Memory B cell (primary cell): ENCODE measurements around the gene EPS8L3.
"Not testable (repeated sequence)": the region's sequence is repeated elsewhere in the genome, so short reads cannot be mapped to it uniquely, and the experiment has no call there.

Experiments used
- ATAC-seq: fragments of 150-1000 bp; cut with Tn5 transposase; 2 replicates; pipeline ENCODE4 v1.10.0; 2021; ENCODE audit warnings: low read depth, mild to moderate bottlenecking, moderate library complexity
- DNase-seq, 2 donors: peaks; one replicate each; pipeline ENCODE4 v3.0.0; 2022; ENCODE audit warnings: low spot score in 2 of 2
- H3K27ac Mint-ChIP-seq: one replicate; pipeline ENCODE4 v1.8.0; 2022; ENCODE audit warnings: mild to moderate bottlenecking, moderate library complexity, mixed read lengths
- H3K27me3 Mint-ChIP-seq: one replicate; pipeline ENCODE4 v1.8.0; 2022; ENCODE audit warnings: mixed read lengths
- H3K36me3 Mint-ChIP-seq: one replicate; pipeline ENCODE4 v1.8.0; 2022; ENCODE audit warnings: mild to moderate bottlenecking, mixed read lengths
- H3K4me1 Mint-ChIP-seq: one replicate; pipeline ENCODE4 v1.8.0; 2022; ENCODE audit warnings: mixed read lengths
- H3K4me3 Mint-ChIP-seq: one replicate; pipeline ENCODE4 v1.8.0; 2022; ENCODE audit warnings: mild to moderate bottlenecking, moderate library complexity, mixed read lengths
- H3K9me3 Mint-ChIP-seq: one replicate; pipeline ENCODE4 v1.8.0; 2022; ENCODE audit warnings: mixed read lengths

EPS8L3 gene

DNA sequence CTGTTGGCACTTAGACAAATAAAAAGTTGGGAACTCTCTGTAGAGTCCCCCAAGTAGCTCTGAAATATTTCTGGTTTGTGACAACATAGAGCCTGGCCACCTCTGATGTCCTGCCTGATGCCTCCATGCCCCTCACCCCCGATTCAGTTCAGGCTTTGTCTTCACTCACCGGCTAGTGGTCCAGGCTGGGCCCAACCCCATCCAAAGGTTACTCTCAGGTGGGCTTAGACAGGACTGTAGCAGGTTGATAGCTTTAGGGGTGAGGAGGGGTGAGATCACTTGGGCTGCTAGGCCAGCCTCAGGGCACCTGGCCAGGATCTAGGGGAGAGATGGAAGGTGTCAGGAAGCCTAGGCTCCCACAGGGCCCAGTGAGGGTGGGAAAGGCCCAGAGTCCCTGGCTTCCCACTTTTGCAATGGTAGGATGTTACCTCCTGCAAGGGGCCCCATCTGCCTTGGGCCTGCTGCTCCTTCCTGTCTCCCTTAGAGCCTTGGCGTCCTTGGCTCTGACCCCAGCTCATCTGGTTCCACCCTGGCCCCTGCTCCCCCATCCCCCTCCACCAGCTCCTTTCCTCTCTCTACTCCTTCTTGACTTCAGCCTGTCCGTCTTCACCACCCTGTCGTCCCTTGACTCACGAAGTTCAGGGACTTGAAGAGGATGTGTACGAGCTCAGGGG is 6.7 kb downstream of the EPS8L3 start:
- no peak overlapping the region for H3K4me3 Mint-ChIP-seq
- no peak for DNase-seq
- H3K36me3 Mint-ChIP-seq, result no peaks in the 10 kb centered on the region
- H3K4me1 Mint-ChIP-seq, result no peaks in the 10 kb centered on the region
- H3K27ac Mint-ChIP-seq, result no peak overlapping the region
- H3K9me3 Mint-ChIP-seq, result no peaks in the 10 kb centered on the region
- peaks cover 8% of the 10 kb centered on the region for H3K27me3 Mint-ChIP-seq
- no peak for ATAC-seq

DNA sequence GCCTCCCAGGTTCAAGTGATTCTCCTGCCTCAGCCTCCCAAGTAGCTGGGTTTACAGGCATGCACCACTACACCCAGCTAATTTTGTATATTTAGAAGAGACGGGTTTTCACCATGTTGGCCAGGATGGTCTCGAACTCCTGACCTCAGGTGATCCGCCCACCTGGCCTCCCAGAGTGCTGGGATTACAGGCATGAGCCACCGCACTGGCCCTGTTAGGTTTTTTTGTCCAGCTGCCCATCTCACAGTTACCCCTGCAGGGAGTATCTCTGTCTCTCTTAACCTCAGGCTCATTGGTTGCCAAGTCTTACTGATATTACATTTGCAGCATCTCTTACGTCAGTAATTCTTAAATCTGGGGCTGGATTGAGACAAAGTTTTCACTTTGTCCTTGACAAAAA is 7.4 kb downstream of the EPS8L3 start:
- not testable (repeated sequence) for H3K27ac Mint-ChIP-seq, H3K36me3 Mint-ChIP-seq, H3K4me3 Mint-ChIP-seq, DNase-seq, ATAC-seq, H3K9me3 Mint-ChIP-seq, H3K4me1 Mint-ChIP-seq
- peaks cover 12% of the 10 kb centered on the region for H3K27me3 Mint-ChIP-seq

DNA sequence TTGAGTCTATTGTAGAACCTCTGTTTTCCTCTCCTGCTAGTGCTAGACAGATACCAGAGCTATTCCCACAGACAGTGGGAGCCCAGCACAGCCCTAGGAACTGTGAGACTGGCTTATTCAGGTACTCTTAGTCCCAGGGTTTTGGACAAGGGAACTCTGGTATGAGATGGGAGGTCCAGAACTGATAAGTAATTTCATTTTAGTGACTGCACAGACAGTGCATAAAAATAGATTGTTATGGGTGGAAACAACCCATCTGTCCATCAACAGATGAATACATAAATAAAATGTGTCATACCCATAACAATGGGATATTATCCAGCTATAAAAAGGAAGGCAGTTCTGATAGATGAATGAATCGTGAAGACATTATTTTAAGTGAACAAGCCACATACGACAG is 9.0 kb downstream of the EPS8L3 start:
- H3K4me3 Mint-ChIP-seq, result no peak overlapping the region
- peaks cover 13% of the 10 kb centered on the region for H3K27me3 Mint-ChIP-seq
- no peaks in the 10 kb centered on the region for H3K36me3 Mint-ChIP-seq
- no peaks in the 10 kb centered on the region for H3K4me1 Mint-ChIP-seq
- H3K27ac Mint-ChIP-seq, result no peak overlapping the region
- H3K9me3 Mint-ChIP-seq, result no peaks in the 10 kb centered on the region
- DNase-seq (no peak), ATAC-seq (no peak)

DNA sequence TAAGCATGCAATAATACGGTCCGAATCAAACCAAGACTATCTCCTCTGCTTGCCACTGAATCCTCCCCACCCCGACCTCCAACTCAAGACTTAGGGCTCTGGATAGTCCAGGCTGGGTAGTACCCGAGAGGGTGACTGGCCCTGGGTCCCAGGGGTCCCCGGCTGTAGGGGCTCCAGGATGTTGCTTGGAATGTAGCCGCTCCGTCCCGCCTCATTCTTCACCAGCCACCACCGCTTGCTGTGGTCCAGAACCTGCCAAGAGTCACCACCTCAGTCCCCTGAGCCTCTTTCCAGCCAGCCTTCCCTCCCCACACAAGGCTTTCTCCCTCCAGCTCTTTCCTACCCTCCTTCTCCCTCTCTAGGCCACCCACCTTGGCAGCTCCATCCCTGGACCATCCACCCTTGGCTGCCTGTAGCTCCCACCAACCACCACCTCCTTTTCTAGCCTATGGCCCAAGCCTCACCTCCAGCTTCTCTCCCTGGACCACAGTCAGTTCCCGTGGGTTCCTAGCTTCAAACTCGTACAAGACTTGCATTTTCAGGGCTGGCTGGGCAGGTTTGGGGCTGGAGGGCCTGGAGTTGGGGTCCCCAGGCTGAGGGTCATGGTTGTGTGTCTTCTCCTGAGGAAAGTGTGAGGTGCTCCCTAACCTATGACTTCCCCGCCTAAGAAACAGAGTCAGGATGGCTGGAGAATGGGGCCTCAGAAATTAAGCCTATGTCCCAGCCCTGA is 12.0 kb downstream of the EPS8L3 start:
- no peak for DNase-seq
- no peaks in the 10 kb centered on the region for H3K4me1 Mint-ChIP-seq
- no peaks in the 10 kb centered on the region for H3K9me3 Mint-ChIP-seq
- no peak overlapping the region for H3K27ac Mint-ChIP-seq
- H3K4me3 Mint-ChIP-seq, result no peak overlapping the region
- H3K27me3 Mint-ChIP-seq, result peaks cover 19% of the 10 kb centered on the region
- no peaks in the 10 kb centered on the region for H3K36me3 Mint-ChIP-seq
- no peak for ATAC-seq

DNA sequence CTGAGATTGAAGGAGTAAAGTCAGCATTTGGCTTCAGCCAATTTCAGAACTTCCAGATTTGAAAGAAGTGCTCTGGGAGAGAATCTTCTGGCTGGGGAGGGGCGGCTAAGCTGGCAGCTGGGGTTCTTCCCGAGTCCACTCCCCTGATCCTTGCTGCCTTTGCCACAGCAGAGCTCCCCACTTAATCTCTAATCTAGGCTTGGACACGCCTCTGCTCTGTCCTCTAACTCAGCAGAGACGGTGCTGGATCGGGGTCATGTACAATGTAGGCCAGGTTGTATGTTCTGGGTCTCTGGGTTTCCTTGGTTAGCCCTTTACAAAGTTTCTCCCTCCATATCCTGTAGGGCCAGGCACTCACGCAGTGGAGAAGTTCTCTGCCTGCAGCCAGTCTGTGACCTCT is 12.8 kb downstream of the EPS8L3 start:
- ATAC-seq, result no peak
- H3K27me3 Mint-ChIP-seq, result peaks cover 21% of the 10 kb centered on the region
- no peaks in the 10 kb centered on the region for H3K4me1 Mint-ChIP-seq

DNA sequence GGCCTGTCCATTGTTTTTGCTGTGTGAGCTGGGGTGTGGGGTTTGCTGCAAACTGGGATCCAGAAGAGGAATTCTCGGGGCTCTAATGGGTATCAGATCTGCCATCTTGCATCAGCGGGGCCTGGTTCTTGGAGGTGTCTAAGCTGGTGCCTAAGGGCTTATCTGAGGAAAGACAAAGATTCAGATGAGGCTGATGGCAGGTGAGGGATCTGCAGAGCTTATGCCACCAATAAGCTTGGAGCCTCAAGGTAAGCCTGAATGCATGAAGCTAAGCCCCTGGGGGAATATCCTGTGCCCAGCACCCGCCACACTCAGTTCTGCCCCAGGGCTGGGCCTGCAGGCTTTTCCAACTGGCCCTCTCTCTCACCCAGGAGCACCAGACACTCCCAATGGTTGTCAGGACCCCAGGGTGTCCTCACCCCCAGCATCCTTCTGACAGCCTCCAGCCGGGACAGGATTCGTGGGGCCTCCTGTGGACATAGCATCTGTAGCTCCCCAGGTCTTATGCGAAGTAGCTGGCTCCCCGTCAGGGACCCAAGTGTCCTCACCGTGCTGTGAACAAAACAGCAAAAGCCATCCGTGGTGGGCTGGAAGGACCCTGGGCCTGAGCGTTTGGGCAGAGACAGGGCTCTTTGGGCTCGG is 13.4 kb downstream of the EPS8L3 start:
- Mint-ChIP-seq H3K27me3 (peaks cover 21% of the 10 kb centered on the region), H3K9me3 (no peaks in the 10 kb centered on the region), H3K4me1 (no peaks in the 10 kb centered on the region), H3K36me3 (no peaks in the 10 kb centered on the region), H3K27ac (no peak overlapping the region), H3K4me3 (no peak overlapping the region)
- DNase-seq (no peak), ATAC-seq (no peak)

More for the DNA sequence above, 12.8 kb downstream of the EPS8L3 start:
- no peak for DNase-seq
- H3K36me3 Mint-ChIP-seq, result no peaks in the 10 kb centered on the region
- no peaks in the 10 kb centered on the region for H3K9me3 Mint-ChIP-seq
- H3K27ac Mint-ChIP-seq, result no peak overlapping the region
- H3K4me3 Mint-ChIP-seq, result no peak overlapping the region

DNA sequence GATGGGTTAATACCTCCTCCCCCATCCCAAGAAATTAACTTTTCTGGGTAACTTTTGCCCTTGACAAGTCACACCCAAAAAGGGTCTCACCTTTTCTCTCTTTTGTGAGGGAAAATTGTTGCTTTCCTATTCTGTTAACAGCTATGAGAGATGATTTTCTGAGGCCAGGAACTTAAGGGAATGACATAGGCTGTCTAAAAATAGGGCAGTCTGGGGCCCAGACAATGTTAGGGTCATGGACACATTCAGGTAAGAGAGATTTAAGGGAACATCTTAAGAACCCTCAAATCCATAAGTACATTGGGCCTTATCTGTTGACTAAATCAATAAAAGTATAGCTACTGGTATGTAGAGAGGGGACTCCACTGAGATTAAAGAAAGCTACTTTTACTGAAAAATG is 14.5 kb downstream of the EPS8L3 start:
- no peaks in the 10 kb centered on the region for H3K4me1 Mint-ChIP-seq
- H3K36me3 Mint-ChIP-seq, result no peaks in the 10 kb centered on the region
- DNase-seq, result no peak
- ATAC-seq, result no peak
- H3K4me3 Mint-ChIP-seq, result no peak overlapping the region
- no peak overlapping the region for H3K27ac Mint-ChIP-seq
- no peaks in the 10 kb centered on the region for H3K9me3 Mint-ChIP-seq
- H3K27me3 Mint-ChIP-seq, result peaks cover 21% of the 10 kb centered on the region

DNA sequence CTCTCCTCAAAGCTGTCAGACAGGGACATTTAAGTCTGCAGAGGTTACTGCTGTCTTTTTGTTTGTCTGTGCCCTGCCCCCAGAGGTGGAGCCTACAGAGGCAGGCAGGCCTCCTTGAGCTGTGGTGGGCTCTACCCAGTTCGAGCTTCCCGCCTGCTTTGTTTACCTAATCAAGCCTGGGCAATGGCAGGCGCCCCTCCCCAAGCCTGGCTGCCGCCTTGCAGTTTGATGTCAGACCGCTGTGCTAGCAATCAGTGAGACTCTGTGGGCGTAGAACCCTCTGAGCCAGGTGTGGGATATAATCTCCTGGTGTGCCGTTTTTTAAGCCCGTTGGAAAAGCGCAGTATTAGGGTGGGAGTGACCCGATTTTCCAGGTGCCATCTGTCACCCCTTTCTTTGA is 15.4 kb downstream of the EPS8L3 start:
- H3K4me1 Mint-ChIP-seq, ATAC-seq: not testable (repeated sequence)

DNA sequence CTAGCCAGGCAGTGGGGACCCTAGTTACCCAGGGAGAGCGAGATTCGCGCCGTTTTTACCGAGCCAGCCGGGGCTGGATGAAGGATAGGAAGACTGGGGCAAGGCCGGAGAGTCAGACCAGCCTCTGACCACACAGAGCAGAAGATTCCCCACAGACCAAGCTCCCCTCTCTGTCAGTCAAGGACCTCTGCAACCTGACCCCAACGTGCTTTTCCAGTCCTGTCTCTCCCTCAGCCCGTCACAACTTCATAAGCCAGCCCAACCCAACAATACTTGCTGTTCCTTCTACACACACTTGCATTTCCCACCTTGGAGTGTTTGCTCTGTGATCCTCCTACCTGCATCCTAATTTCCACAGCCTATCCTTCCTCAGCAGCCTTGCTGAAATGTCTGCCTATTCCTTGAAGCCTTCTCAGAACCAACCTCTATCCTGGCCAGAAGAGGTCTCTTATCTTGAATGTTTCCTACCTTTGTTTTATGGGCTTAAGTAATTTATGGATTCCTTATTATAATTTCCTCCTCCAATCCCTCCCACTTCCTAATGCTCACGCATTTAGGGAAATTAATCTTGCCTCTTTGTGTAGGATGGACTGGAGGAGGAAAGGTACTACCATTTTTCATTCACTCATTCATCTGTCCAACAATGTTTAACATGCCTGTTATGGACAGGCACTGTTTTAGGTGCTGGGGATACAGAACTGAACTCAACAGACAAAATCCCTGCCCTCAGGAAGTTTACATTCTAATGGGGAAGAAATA is 22.9 kb downstream of the EPS8L3 start, which contains the start of gene GSTM3:
Gene GSTM3, minus strand, starts transcription at position 424 of the 759 bp plus-strand sequence. CDS start 751 bp downstream, outside the sequence.
- H3K4me3 Mint-ChIP-seq, result peak within 1 kb of the TSS; percentile 81
- peaks cover 7% of the 10 kb centered on the region for H3K4me1 Mint-ChIP-seq
- no peaks in the 10 kb centered on the region for H3K9me3 Mint-ChIP-seq
- H3K36me3 Mint-ChIP-seq, result no peaks in the 10 kb centered on the region
- no peak within 1 kb of the TSS for H3K27ac Mint-ChIP-seq
- DNase-seq, result no peak
- H3K27me3 Mint-ChIP-seq, result peaks cover 16% of the 10 kb centered on the region
- peak; percentile 19 for ATAC-seq

More for the DNA sequence above, 15.4 kb downstream of the EPS8L3 start:
- not testable (repeated sequence) for H3K9me3 Mint-ChIP-seq, H3K27ac Mint-ChIP-seq, H3K36me3 Mint-ChIP-seq, DNase-seq, H3K4me3 Mint-ChIP-seq
- peaks cover 21% of the 10 kb centered on the region for H3K27me3 Mint-ChIP-seq

DNA sequence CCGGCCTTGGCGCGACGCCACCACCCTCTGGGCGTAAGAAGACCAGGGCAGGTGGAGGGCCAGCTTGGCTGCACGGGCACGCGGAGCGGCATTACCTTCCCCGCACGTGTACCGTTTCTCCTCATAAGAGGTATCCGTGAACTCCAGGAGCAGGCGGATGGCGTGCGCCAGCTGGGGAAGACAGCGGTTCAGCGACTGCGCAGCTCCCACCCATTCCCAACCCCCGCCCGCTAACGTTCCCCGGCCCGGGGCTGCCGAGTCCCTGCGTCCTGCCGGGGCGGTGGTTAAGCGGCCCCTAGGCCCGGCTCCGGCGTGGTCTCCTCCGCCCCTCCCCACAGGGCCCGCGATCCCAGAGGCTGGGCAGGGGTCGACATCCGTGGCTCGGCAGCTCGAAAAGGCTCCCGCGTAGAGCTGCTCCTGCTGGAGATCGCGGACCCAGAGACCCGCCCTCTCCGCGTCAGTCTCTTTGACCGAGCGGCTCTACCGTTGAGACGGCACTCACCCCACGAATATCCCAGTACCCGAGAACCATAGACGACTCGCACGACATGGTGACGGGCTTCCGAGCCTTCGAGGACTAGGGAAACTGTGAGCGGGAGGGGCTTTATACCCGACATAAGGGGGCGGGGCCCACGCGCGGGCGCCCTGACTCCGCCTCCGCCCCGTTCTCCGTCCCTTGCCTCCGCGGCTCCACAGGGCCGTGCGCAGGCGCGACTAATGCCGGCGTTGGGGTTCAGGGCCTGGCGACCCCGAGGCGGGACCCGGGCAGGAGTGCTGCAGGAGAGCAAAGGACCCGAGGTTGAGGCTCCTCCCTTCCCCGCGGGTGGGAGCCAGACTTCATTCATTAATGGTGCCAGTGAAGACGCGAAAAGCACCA is 23.7 kb downstream of the EPS8L3 start:
- DNase-seq (peak; percentile 56 to 70), ATAC-seq (peak; percentile 93)
- H3K27ac Mint-ChIP-seq, result no peak overlapping the region
- peaks cover 16% of the 10 kb centered on the region for H3K27me3 Mint-ChIP-seq
- H3K4me3 Mint-ChIP-seq, result peak overlapping the region; percentile 81
- no peaks in the 10 kb centered on the region for H3K36me3 Mint-ChIP-seq
- no peaks in the 10 kb centered on the region for H3K9me3 Mint-ChIP-seq
- peaks cover 7% of the 10 kb centered on the region for H3K4me1 Mint-ChIP-seq

DNA sequence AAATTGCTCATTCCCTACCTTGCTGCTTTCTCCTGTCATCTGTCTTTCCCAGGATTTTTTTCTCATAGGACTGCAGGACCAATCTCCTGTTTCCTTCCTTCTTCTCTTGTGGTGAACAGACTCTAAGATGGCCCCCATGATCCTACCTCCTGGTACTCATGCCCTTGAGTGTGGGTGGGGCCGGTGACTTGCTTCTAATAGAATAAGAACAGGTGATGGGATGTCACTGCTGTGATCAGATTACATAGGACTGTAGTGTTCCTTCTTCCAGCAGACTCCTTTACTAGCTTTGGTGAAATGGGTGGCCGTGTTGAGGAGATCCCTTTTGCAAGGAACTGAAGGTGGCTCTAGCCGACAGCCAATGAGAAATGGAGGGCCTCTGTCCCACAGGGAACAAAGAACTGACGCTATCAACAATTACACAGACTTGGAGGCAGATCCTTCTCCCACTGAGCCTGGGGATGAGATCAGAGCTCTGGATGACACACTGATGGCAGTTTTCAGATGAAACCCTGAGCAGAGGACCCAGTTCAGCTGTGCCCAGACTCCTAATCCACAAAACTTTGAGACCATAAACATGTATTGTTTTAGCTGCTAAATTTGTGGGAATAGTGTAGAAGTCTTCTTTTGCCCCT is 30.4 kb downstream of the EPS8L3 start:
- no peak overlapping the region for H3K4me3 Mint-ChIP-seq
- no peak overlapping the region for H3K27ac Mint-ChIP-seq
- H3K36me3 Mint-ChIP-seq, result no peaks in the 10 kb centered on the region
- ATAC-seq (no peak), DNase-seq (no peak)
- no peaks in the 10 kb centered on the region for H3K4me1 Mint-ChIP-seq
- H3K27me3 Mint-ChIP-seq, result peaks cover 9% of the 10 kb centered on the region
- H3K9me3 Mint-ChIP-seq, result no peaks in the 10 kb centered on the region

DNA sequence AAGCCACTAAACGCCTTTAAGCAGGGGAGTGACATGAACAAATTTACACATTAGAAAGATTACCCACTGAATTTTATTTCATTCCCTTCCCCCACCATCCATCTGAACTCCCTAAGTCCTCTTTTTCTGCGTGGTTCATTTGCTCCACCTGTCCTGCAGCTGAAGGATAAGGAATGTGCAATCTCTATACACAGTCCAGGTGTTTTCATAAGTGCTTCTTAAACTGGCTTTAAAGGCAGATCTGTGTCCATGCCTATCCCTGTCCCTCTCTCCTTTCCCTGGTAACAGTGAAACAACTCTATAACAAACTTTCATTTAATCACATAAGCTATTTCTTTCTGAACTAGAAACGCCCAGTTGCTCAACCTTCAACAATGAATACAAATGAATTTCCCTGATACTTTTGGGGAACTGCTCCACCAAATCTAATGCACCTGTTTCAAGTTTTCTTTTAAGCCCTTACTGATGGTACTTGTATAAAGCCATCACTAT is 31.3 kb downstream of the EPS8L3 start:
- DNase-seq (no peak), ATAC-seq (no peak)
- Mint-ChIP-seq H3K9me3 (no peaks in the 10 kb centered on the region), H3K4me1 (no peaks in the 10 kb centered on the region), H3K27ac (no peak overlapping the region), H3K27me3 (peaks cover 3% of the 10 kb centered on the region), H3K36me3 (no peaks in the 10 kb centered on the region), H3K4me3 (no peak overlapping the region)

DNA sequence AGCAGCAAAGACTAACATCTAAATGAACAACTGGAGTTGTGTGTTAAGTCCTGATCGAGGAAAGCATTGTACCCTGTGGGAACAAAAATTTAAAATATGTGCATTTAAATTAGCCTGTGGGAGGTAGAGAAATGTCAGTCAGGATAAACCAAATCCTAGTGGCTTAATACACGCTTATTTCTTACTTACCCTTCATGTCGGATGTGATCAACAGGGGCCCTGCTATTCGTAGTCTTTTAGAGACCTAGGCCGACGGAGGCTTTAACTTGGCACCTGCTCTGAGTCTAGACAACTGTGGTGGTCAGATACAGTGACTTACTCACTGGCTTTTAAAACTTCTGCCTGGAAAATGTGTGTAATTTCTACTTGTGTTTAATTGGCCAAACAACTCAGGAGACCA is 33.1 kb downstream of the EPS8L3 start:
- no peaks in the 10 kb centered on the region for H3K9me3 Mint-ChIP-seq
- no peak overlapping the region for H3K27ac Mint-ChIP-seq
- no peak overlapping the region for H3K4me3 Mint-ChIP-seq
- H3K36me3 Mint-ChIP-seq, result no peaks in the 10 kb centered on the region
- no peak for DNase-seq
- H3K4me1 Mint-ChIP-seq, result no peaks in the 10 kb centered on the region
- peaks cover 4% of the 10 kb centered on the region for H3K27me3 Mint-ChIP-seq
- ATAC-seq, result no peak
